HEK293 (cell line): ENCODE measurements around the gene STK32C.

Experiments used
- BCL11A ChIP-seq: fragments of 450-650 bp; formaldehyde crosslinking; IDR thresholded peaks from 2 replicates; pipeline ENCODE4 v1.5.1; 2016; ENCODE audit warnings: low read depth, missing biosample characterization, missing genetic modification characterization
- FEZF1 ChIP-seq: fragments of 450-650 bp; formaldehyde crosslinking; IDR thresholded peaks from 2 replicates; pipeline ENCODE4 v1.5.1; 2016; ENCODE audit warnings: missing biosample characterization, missing genetic modification characterization
- HOXA7 ChIP-seq: sonication (generic); formaldehyde crosslinking; IDR thresholded peaks from 2 replicates; pipeline ENCODE4 v1.8.1; 2022; ENCODE audit warnings: missing genetic modification reagents, borderline replicate concordance
- HOXD13 ChIP-seq: sonication (generic); formaldehyde crosslinking; IDR thresholded peaks from 2 replicates; pipeline ENCODE4 v1.8.0; 2022; ENCODE audit warnings: missing genetic modification reagents, borderline replicate concordance
- KLF9 ChIP-seq: fragments of 450-650 bp; formaldehyde crosslinking; IDR thresholded peaks from 2 replicates; pipeline ENCODE4 v1.5.1; 2016; ENCODE audit warnings: missing biosample characterization, missing genetic modification characterization, low read depth
- PRDM4 ChIP-seq: fragments of 450-650 bp; formaldehyde crosslinking; IDR thresholded peaks from 2 replicates; pipeline ENCODE4 v1.5.1; 2017; ENCODE audit warnings: missing biosample characterization, missing genetic modification characterization
- ZBTB8A ChIP-seq: fragments of 450-650 bp; formaldehyde crosslinking; IDR thresholded peaks from 2 replicates; pipeline ENCODE4 v1.5.1; 2016; ENCODE audit warnings: missing biosample characterization, missing genetic modification characterization
- ZFP3 ChIP-seq: fragments of 450-650 bp; formaldehyde crosslinking; IDR thresholded peaks from 2 replicates; pipeline ENCODE4 v1.5.1; 2016; ENCODE audit warnings: low read depth, missing biosample characterization, missing genetic modification characterization
- ZNF23 ChIP-seq: fragments of 450-650 bp; formaldehyde crosslinking; IDR thresholded peaks from 2 replicates; pipeline ENCODE4 v1.5.1; 2016; ENCODE audit warnings: missing biosample characterization, missing genetic modification characterization, borderline replicate concordance
- ZNF324 ChIP-seq: fragments of 450-650 bp; formaldehyde crosslinking; IDR thresholded peaks from 2 replicates; pipeline ENCODE4 v1.5.1; 2016; ENCODE audit warnings: missing biosample characterization, missing genetic modification characterization
- ZNF341 ChIP-seq: fragments of 450-650 bp; formaldehyde crosslinking; IDR thresholded peaks from 2 replicates; pipeline ENCODE4; 2016; ENCODE audit warnings: low read depth, missing biosample characterization, missing genetic modification characterization
- ZNF518A ChIP-seq: fragments of 450-650 bp; formaldehyde crosslinking; conservative IDR thresholded peaks from 2 replicates; pipeline ENCODE4 v1.5.1; 2016; ENCODE audit warnings: low read depth, missing biosample characterization, missing genetic modification characterization
- ZNF530 ChIP-seq: fragments of 450-650 bp; formaldehyde crosslinking; IDR thresholded peaks from 2 replicates; pipeline ENCODE4 v1.5.1; 2016; ENCODE audit warnings: low read depth, missing biosample characterization, missing genetic modification characterization
- ZNF621 ChIP-seq: fragments of 450-650 bp; formaldehyde crosslinking; IDR thresholded peaks from 2 replicates; pipeline ENCODE4 v1.5.1; 2017; ENCODE audit warnings: missing biosample characterization, missing genetic modification characterization
- ZNF624 ChIP-seq: fragments of 450-650 bp; formaldehyde crosslinking; IDR thresholded peaks from 2 replicates; pipeline ENCODE4 v1.5.1; 2017; ENCODE audit warnings: missing biosample characterization, missing genetic modification characterization
- ZNF658 ChIP-seq: fragments of 450-650 bp; formaldehyde crosslinking; IDR thresholded peaks from 2 replicates; pipeline ENCODE4; 2016; ENCODE audit warnings: missing biosample characterization, missing genetic modification characterization
- ZNF843 ChIP-seq: fragments of 450-650 bp; formaldehyde crosslinking; IDR thresholded peaks from 2 replicates; pipeline ENCODE4 v1.5.1; 2016; ENCODE audit warnings: missing biosample characterization, missing genetic modification characterization
- TF ChIP-seq, protein P1 (sequence below): fragments of 450-650 bp; formaldehyde crosslinking; IDR thresholded peaks from 2 replicates; pipeline ENCODE4 v1.5.1; 2016; ENCODE audit warnings: missing biosample characterization, missing genetic modification characterization
- TF ChIP-seq, protein P2 (sequence below): fragments of 450-650 bp; formaldehyde crosslinking; IDR thresholded peaks from 2 replicates; pipeline ENCODE4 v1.5.1; 2016; ENCODE audit warnings: missing biosample characterization, missing genetic modification characterization
- TF ChIP-seq, protein P3 (sequence below): fragments of 450-650 bp; formaldehyde crosslinking; IDR thresholded peaks from 2 replicates; pipeline ENCODE4 v1.5.1; 2017; ENCODE audit warnings: missing biosample characterization, missing genetic modification characterization
- TF ChIP-seq, protein P4 (sequence below): fragments of 450-650 bp; formaldehyde crosslinking; IDR thresholded peaks from 2 replicates; pipeline ENCODE4 v1.5.1; 2016; ENCODE audit warnings: missing biosample characterization, missing genetic modification characterization
- TF ChIP-seq, protein P5 (sequence below): fragments of 450-650 bp; formaldehyde crosslinking; IDR thresholded peaks from 2 replicates; pipeline ENCODE4 v1.5.1; 2016; ENCODE audit warnings: missing biosample characterization, missing genetic modification characterization

STK32C gene

GRCh38 chr10:132329565-132330485 lies 22.1 kb upstream of the STK32C start (continued):
- no peak for TF ChIP-seq ZNF530 (tag by site-specific recombination)
- no peak for TF ChIP-seq KLF9 (tag by site-specific recombination)
- TF ChIP-seq ZNF23: no peak
- TF ChIP-seq, protein P1, sequence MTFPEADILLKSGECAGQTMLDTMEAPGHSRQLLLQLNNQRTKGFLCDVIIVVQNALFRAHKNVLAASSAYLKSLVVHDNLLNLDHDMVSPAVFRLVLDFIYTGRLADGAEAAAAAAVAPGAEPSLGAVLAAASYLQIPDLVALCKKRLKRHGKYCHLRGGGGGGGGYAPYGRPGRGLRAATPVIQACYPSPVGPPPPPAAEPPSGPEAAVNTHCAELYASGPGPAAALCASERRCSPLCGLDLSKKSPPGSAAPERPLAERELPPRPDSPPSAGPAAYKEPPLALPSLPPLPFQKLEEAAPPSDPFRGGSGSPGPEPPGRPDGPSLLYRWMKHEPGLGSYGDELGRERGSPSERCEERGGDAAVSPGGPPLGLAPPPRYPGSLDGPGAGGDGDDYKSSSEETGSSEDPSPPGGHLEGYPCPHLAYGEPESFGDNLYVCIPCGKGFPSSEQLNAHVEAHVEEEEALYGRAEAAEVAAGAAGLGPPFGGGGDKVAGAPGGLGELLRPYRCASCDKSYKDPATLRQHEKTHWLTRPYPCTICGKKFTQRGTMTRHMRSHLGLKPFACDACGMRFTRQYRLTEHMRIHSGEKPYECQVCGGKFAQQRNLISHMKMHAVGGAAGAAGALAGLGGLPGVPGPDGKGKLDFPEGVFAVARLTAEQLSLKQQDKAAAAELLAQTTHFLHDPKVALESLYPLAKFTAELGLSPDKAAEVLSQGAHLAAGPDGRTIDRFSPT (tag by site-specific recombination): peak; percentile 63; the same call in 1 of the 2 replicates
- peak; percentile 74 for TF ChIP-seq ZNF843 (tag by site-specific recombination)
- no peak for TF ChIP-seq HOXD13
- TF ChIP-seq, protein P2, sequence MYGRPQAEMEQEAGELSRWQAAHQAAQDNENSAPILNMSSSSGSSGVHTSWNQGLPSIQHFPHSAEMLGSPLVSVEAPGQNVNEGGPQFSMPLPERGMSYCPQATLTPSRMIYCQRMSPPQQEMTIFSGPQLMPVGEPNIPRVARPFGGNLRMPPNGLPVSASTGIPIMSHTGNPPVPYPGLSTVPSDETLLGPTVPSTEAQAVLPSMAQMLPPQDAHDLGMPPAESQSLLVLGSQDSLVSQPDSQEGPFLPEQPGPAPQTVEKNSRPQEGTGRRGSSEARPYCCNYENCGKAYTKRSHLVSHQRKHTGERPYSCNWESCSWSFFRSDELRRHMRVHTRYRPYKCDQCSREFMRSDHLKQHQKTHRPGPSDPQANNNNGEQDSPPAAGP: 0 out of 2 replicates have a peak, but pooled peaks have one; percentile 55
- 0 out of 2 replicates have a peak, but pooled peaks have one; percentile 46 for TF ChIP-seq ZNF324 (tag by site-specific recombination)
- TF ChIP-seq, protein P3, sequence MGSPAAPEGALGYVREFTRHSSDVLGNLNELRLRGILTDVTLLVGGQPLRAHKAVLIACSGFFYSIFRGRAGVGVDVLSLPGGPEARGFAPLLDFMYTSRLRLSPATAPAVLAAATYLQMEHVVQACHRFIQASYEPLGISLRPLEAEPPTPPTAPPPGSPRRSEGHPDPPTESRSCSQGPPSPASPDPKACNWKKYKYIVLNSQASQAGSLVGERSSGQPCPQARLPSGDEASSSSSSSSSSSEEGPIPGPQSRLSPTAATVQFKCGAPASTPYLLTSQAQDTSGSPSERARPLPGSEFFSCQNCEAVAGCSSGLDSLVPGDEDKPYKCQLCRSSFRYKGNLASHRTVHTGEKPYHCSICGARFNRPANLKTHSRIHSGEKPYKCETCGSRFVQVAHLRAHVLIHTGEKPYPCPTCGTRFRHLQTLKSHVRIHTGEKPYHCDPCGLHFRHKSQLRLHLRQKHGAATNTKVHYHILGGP (tag by site-specific recombination): no peak
- no peak for TF ChIP-seq ZNF658 (tag by site-specific recombination)
- no peak for TF ChIP-seq ZNF621
- TF ChIP-seq ZNF341 (tag by site-specific recombination): peak; percentile 23; the same call in 1 of the 2 replicates
- TF ChIP-seq, protein P4, sequence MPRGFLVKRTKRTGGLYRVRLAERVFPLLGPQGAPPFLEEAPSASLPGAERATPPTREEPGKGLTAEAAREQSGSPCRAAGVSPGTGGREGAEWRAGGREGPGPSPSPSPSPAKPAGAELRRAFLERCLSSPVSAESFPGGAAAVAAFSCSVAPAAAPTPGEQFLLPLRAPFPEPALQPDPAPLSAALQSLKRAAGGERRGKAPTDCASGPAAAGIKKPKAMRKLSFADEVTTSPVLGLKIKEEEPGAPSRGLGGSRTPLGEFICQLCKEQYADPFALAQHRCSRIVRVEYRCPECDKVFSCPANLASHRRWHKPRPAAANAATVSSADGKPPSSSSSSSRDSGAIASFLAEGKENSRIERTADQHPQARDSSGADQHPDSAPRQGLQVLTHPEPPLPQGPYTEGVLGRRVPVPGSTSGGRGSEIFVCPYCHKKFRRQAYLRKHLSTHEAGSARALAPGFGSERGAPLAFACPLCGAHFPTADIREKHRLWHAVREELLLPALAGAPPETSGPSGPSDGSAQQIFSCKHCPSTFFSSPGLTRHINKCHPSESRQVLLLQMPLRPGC (tag by site-specific recombination): peak; percentile 77
- TF ChIP-seq HOXA7 (CRISPR knock-in tag): no peak
- TF ChIP-seq, protein P5, sequence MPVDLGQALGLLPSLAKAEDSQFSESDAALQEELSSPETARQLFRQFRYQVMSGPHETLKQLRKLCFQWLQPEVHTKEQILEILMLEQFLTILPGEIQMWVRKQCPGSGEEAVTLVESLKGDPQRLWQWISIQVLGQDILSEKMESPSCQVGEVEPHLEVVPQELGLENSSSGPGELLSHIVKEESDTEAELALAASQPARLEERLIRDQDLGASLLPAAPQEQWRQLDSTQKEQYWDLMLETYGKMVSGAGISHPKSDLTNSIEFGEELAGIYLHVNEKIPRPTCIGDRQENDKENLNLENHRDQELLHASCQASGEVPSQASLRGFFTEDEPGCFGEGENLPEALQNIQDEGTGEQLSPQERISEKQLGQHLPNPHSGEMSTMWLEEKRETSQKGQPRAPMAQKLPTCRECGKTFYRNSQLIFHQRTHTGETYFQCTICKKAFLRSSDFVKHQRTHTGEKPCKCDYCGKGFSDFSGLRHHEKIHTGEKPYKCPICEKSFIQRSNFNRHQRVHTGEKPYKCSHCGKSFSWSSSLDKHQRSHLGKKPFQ (tag by site-specific recombination): 0 out of 2 replicates have a peak, but pooled peaks have one; percentile 54
- TF ChIP-seq PRDM4 (tag by site-specific recombination): peak; percentile 57; the same call in 1 of the 2 replicates
- no peak for TF ChIP-seq ZNF624 (tag by site-specific recombination)
- peak; percentile 57 for TF ChIP-seq ZBTB8A
- TF ChIP-seq ZFP3: no peak
- TF ChIP-seq ZNF518A: no peak
- peak; percentile 74 for TF ChIP-seq BCL11A (tag by site-specific recombination)
- TF ChIP-seq FEZF1 (tag by site-specific recombination): peak; percentile 97
